OCI-LY7 (cell line): ENCODE measurements around the gene ARL6IP5. TPM values are rescaled to one million over a fixed set of nuclear protein-coding genes. Genes with fewer than 3 reads are reported as not detected.

Experiments
- BruUV-seq: library from RNA; stranded (reverse); fragments of 400-500 nt; replicated peaks from 2 replicates; lab custom pipeline; 2021; lab: Mats Ljungman, UMichigan
- CTCF ChIA-PET: fragments of 300-600 bp; sonication (Branson Sonifier 250); formaldehyde crosslinking; loops from one replicate; lab custom pipeline; 2022; ENCODE audit warnings: antibody characterized with exemption; ENCODE audit not compliant: unreplicated experiment; lab: Charles Lee
- POLR2A ChIA-PET: fragments of 300-600 bp; sonication (Branson Sonifier 250); formaldehyde crosslinking; loops from one replicate; lab custom pipeline; 2022; ENCODE audit warnings: antibody characterized with exemption; lab: Charles Lee
- DNase-seq: peaks from one replicate; pipeline ENCODE4 v3.0.0-alpha.2; 2015; ENCODE audit warnings: low spot score
- H2AFZ ChIP-seq: fragments of 200-600 bp; sonication (generic), shearing (Covaris generic); 2 replicates; pipeline ENCODE4 v1.6.1; 2014; ENCODE audit warnings: mild to moderate bottlenecking, antibody characterized with exemption, low read length, moderate library complexity
- H3K27ac ChIP-seq: fragments of 200-600 bp; sonication (generic); 2 replicates; pipeline ENCODE4 v1.5.1; 2014; ENCODE audit warnings: mixed run types, low read depth, mild to moderate bottlenecking, moderate library complexity, low read length, inconsistent platforms; ENCODE audit not compliant: poor library complexity, severe bottlenecking
- H3K36me3 ChIP-seq: fragments of 200-600 bp; sonication (generic); 2 replicates; pipeline ENCODE4 v1.6.1; 2014; ENCODE audit warnings: mild to moderate bottlenecking, antibody characterized with exemption, low read length, moderate library complexity, mixed read lengths; ENCODE audit not compliant: insufficient read depth
- H3K4me1 ChIP-seq: fragments of 200-600 bp; sonication (generic); 2 replicates; pipeline ENCODE4 v1.5.1; 2014; ENCODE audit warnings: mild to moderate bottlenecking, low read length; ENCODE audit not compliant: insufficient read depth, poor library complexity, severe bottlenecking
- H3K4me2 ChIP-seq: fragments of 200-600 bp; sonication (generic); 2 replicates; pipeline ENCODE4 v1.6.1; 2014; ENCODE audit warnings: mild to moderate bottlenecking, low read length
- H3K4me3 ChIP-seq: fragments of 200-600 bp; sonication (generic); 2 replicates; pipeline ENCODE4 v1.5.1; 2014; ENCODE audit warnings: mild to moderate bottlenecking, low read depth, low read length; ENCODE audit not compliant: poor library complexity, severe bottlenecking
- H3K79me2 ChIP-seq: fragments of 200-600 bp; sonication (generic); 2 replicates; pipeline ENCODE4 v1.6.1; 2016; ENCODE audit warnings: low read depth, mild to moderate bottlenecking, low read length, moderate library complexity, mixed read lengths; ENCODE audit not compliant: insufficient read depth
- H3K9me2 ChIP-seq: fragments of 200-600 bp; sonication (generic); 2 replicates; pipeline ENCODE4 v1.6.1; 2016; ENCODE audit warnings: mild to moderate bottlenecking, low read length, mixed read lengths; ENCODE audit not compliant: insufficient read depth
- H3K9me3 ChIP-seq: fragments of 200-600 bp; sonication (generic); 2 replicates; pipeline ENCODE4 v1.6.1; 2014; ENCODE audit warnings: mild to moderate bottlenecking, mixed run types, low read length, mixed read lengths
- H4K20me1 ChIP-seq: fragments of 200-600 bp; sonication (generic); 2 replicates; pipeline ENCODE4 v1.6.1; 2014; ENCODE audit warnings: mild to moderate bottlenecking, antibody characterized with exemption, low read length, moderate library complexity, mixed read lengths; ENCODE audit not compliant: insufficient read depth
- CTCF ChIP-seq: fragments of 200-600 bp; sonication (generic); conservative IDR thresholded peaks from 2 replicates; pipeline ENCODE4 v1.5.1; 2014; ENCODE audit warnings: mild to moderate bottlenecking, antibody characterized with exemption, low read length, moderate library complexity, mixed read lengths
- EZH2phosphoT487 ChIP-seq: fragments of 200-600 bp; sonication (generic); IDR thresholded peaks from 2 replicates; pipeline ENCODE4 v1.6.1; 2018; ENCODE audit warnings: low read depth, borderline replicate concordance, mild to moderate bottlenecking, mixed run types, antibody characterized with exemption, low read length, moderate library complexity, mixed read lengths
- intact Hi-C: fragments of 100-400 bp; cut with micrococcal nuclease; formaldehyde crosslinking; loops from one replicate; pipeline ENCODE4 v1.10.0; 2022; ENCODE audit not compliant: unreplicated experiment
- total RNA-seq, 2 experiments: library from RNA; depleted of rRNA in 1 of 2; stranded (reverse); fragments of >200 nt in 1 of 2; shearing (Covaris generic) in 1 of 2; gene quantifications; 2 replicates each; pipeline ENCODE4 v1.2.3, GENCODE V29; 2014 to 2022

Gene ARL6IP5
- total RNA-seq, 2 experiments from 2014 or later, result 26.7 to 28.9 TPM

GRCh38 chr3:69052472-69052898 is 32.3 kb upstream of the ARL6IP5 start:
- no peak for DNase-seq
- no peaks in the 10 kb centered on the region for H3K9me3 ChIP-seq
- peaks cover 34% of the 10 kb centered on the region for H3K79me2 ChIP-seq
- H4K20me1 ChIP-seq, result peaks cover 13% of the 10 kb centered on the region; the same call in 1 of the 2 replicates
- H3K4me3 ChIP-seq, result peak overlapping the region; percentile 88
- H3K9me2 ChIP-seq, result no peaks in the 10 kb centered on the region
- H3K4me2 ChIP-seq, result peak overlapping the region; percentile 94
- H3K27ac ChIP-seq, result peak overlapping the region; percentile 46
- H3K36me3 ChIP-seq, result peaks cover 69% of the 10 kb centered on the region
- H3K4me1 ChIP-seq, result peaks cover 16% of the 10 kb centered on the region
- no peak for TF ChIP-seq CTCF
- TF ChIP-seq EZH2phosphoT487, result no peak
- intact Hi-C loops, result no loop called here
- no TSS peak for BruUV-seq
- ChIA-PET CTCF (interaction anchor here (0.6 kb wide), 1 partner anchor 13 kb away, joined by 3 read pairs; no protein-coding TSS in a partner anchor), POLR2A (interaction anchor here (0.6 to 4.5 kb wide), 7 partner anchors 8 to 1397 kb away, joined by 3 to 49 read pairs (median 4); partner anchors contain the start of genes ARL6IP5 and UBA3)
- peak overlapping the region; percentile 95; the same call in 1 of the 2 replicates for H2AFZ ChIP-seq

DNA sequence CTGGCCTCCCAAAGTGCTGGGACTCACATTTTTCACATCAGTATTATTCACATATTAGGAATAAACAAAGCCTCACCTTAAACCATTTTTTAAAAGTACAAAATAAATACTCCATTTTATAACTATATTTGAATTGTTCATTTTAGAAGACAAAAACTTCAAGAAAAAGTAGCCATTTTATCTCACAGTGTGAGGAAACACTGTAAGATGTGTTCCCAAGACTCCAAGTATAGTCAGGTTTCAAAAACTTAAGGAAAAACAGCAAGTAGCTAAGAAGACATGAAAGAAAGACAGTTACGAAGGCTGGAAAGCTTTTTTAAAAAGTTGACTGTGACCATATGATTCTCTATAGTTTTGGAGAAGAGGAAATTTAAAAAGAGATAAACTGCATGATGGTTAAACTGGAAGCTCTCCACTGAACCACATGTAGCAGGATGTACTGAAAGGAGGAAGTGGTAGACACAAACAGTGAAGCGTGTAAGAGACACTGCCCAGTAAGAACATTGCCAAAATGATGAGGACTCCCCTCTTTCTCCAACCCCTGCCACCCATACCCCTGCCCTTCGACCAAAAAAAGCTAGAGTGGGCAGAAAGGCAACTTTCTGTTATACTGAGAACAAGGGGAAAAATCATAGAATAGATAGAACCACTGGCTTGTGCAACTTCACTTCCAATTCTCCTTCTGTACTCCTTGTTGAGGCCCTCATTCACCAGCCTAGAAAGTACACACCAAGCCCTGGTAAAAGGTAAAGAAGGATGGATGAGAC is 26.4 kb upstream of the ARL6IP5 start:
- Histone ChIP-seq H3K36me3 (peaks cover 97% of the 10 kb centered on the region), H3K4me1 (peaks cover 13% of the 10 kb centered on the region), H3K27ac (peak overlapping the region; percentile 52), H3K4me3 (no peak overlapping the region), H3K4me2 (peak overlapping the region; percentile 50), H2AFZ (peak overlapping the region; percentile 9; the same call in 1 of the 2 replicates), H3K9me2 (no peaks in the 10 kb centered on the region), H3K9me3 (no peaks in the 10 kb centered on the region), H3K79me2 (no peaks in the 10 kb centered on the region), H4K20me1 (no peaks in the 10 kb centered on the region)
- peak; percentile 65 for DNase-seq
- CTCF ChIA-PET, result no interaction called here
- intact Hi-C loops, result loop anchor here (2.0 kb wide), 1 partner anchor 20 kb away; no protein-coding TSS in a partner anchor
- POLR2A ChIA-PET, result interaction anchor here (0.5 to 3.0 kb wide), 7 partner anchors 9 to 552 kb away, joined by 3 to 13 read pairs (median 7); partner anchors contain the start of genes ARL6IP5 and UBA3
- no TSS peak for BruUV-seq
- no peak for TF ChIP-seq CTCF

DNA sequence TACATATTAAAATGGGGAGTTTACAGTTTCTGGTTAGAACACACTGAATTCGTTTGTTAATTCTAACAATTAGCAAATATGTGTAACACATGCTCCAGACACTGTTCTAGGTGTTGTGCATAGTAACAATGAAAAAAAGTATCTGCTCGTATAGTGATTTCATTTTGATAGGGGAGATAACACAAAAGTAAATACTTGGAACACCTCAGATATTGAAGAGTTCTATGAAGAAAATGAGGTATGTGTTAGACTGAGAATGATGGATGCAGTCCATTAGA is 25.9 kb upstream of the ARL6IP5 start:
- peak overlapping the region; percentile 52 for H3K27ac ChIP-seq
- peaks cover 97% of the 10 kb centered on the region for H3K36me3 ChIP-seq
- no peak overlapping the region for H2AFZ ChIP-seq
- CTCF ChIA-PET, result no interaction called here
- BruUV-seq, result no TSS peak
- no peak for DNase-seq
- no peaks in the 10 kb centered on the region for H3K9me2 ChIP-seq
- POLR2A ChIA-PET, result interaction anchor here (1.1 to 3.0 kb wide), 5 partner anchors 16 to 37 kb away, joined by 3 to 13 read pairs (median 10); partner anchors contain the start of genes ARL6IP5 and UBA3
- no peaks in the 10 kb centered on the region for H3K79me2 ChIP-seq
- H3K4me3 ChIP-seq, result no peak overlapping the region
- H3K4me2 ChIP-seq, result peak overlapping the region; percentile 50
- H4K20me1 ChIP-seq, result no peaks in the 10 kb centered on the region
- peaks cover 13% of the 10 kb centered on the region for H3K4me1 ChIP-seq
- no peaks in the 10 kb centered on the region for H3K9me3 ChIP-seq
- intact Hi-C loops, result loop anchor here (2.0 kb wide), 1 partner anchor 20 kb away; no protein-coding TSS in a partner anchor
- TF ChIP-seq EZH2phosphoT487 (no peak), CTCF (no peak)
